HL-60 (cell line): ENCODE results near the gene CCDC117.

Experiments
- CTCF ChIP-seq: IDR thresholded peaks from one replicate; pipeline ENCODE4 v1.5.1; 2011; ENCODE audit warnings: low read length, control low read depth, inconsistent platforms; ENCODE audit not compliant: insufficient read depth
- GABPA ChIP-seq: IDR thresholded peaks from 2 replicates; pipeline ENCODE4 v1.6.1; 2012; ENCODE audit warnings: low read depth
- POLR2AphosphoS5 ChIP-seq: IDR thresholded peaks from 2 replicates; pipeline ENCODE4 v1.6.1; 2012; ENCODE audit warnings: low read depth

- no peak for TF ChIP-seq CTCF
- TF ChIP-seq POLR2AphosphoS5, result no peak
- no peak for TF ChIP-seq GABPA
Observed at GRCh38 chr22:28826921-28827320, 54.4 kb downstream of the CCDC117 start.
